ENCODE data around the gene AIFM3. TPM values are rescaled to one million over a fixed set of nuclear protein-coding genes. Genes with fewer than 3 reads are reported as not detected.

AIFM3 gene
- total RNA-seq, 1 donor from 2014 or later = 12.3 TPM

- Histone ChIP-seq H3K27ac (no peak overlapping the region), H3K4me3 (no peak overlapping the region), H3K27me3 (ENCODE audit: low read depth) (peaks cover 33% of the 10 kb centered on the region), H3K9me3 (no peaks in the 10 kb centered on the region), H3K4me1 (peaks cover 13% of the 10 kb centered on the region), H3K36me3 (no peaks in the 10 kb centered on the region)
- ATAC-seq (no peak), DNase-seq (no peak)
- TF ChIP-seq, protein P1, sequence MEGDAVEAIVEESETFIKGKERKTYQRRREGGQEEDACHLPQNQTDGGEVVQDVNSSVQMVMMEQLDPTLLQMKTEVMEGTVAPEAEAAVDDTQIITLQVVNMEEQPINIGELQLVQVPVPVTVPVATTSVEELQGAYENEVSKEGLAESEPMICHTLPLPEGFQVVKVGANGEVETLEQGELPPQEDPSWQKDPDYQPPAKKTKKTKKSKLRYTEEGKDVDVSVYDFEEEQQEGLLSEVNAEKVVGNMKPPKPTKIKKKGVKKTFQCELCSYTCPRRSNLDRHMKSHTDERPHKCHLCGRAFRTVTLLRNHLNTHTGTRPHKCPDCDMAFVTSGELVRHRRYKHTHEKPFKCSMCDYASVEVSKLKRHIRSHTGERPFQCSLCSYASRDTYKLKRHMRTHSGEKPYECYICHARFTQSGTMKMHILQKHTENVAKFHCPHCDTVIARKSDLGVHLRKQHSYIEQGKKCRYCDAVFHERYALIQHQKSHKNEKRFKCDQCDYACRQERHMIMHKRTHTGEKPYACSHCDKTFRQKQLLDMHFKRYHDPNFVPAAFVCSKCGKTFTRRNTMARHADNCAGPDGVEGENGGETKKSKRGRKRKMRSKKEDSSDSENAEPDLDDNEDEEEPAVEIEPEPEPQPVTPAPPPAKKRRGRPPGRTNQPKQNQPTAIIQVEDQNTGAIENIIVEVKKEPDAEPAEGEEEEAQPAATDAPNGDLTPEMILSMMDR (IDR thresholded peaks at IDR 0.05) = no peak
- intact Hi-C loops (cut with DNase I) = no loop called here
Observed at GRCh38 chr22:21028277-21029251, 61.5 kb downstream of the AIFM3 start.

GRCh38 chr22:21029486-21030025 lies 62.5 kb downstream of the AIFM3 start:
- ATAC-seq (no peak), DNase-seq (no peak)
- H3K4me1 ChIP-seq = peaks cover 13% of the 10 kb centered on the region
- H3K4me3 ChIP-seq = no peak overlapping the region
- H3K36me3 ChIP-seq = no peaks in the 10 kb centered on the region
- peaks cover 33% of the 10 kb centered on the region for H3K27me3 ChIP-seq (ENCODE audit: low read depth)
- intact Hi-C loops (cut with DNase I) = no loop called here
- no peaks in the 10 kb centered on the region for H3K9me3 ChIP-seq
- TF ChIP-seq, protein P1 (IDR thresholded peaks at IDR 0.05) = no peak
- H3K27ac ChIP-seq = no peak overlapping the region

- ATAC-seq (no peak), DNase-seq (no peak)
- Histone ChIP-seq H3K4me3 (no peak overlapping the region), H3K27ac (no peak overlapping the region), H3K4me1 (peaks cover 13% of the 10 kb centered on the region), H3K27me3 (ENCODE audit: low read depth) (peaks cover 33% of the 10 kb centered on the region), H3K9me3 (no peaks in the 10 kb centered on the region), H3K36me3 (no peaks in the 10 kb centered on the region)
- intact Hi-C loops (cut with DNase I) = no loop called here
- TF ChIP-seq, protein P1 (IDR thresholded peaks at IDR 0.05) = no peak
Observed at GRCh38 chr22:21030032-21030431, 63.0 kb downstream of the AIFM3 start.

Other genes starting within 250 kb of the AIFM3 start
- gene SERPIND1, start 193.1 kb upstream of the AIFM3 start, total RNA-seq = 0.24 TPM
- 109 TPM for gene PI4KA, start 108.4 kb upstream of the AIFM3 start, total RNA-seq
- gene SNAP29, start 108.2 kb upstream of the AIFM3 start, total RNA-seq = 22.5 TPM
- gene CRKL, start 49.8 kb upstream of the AIFM3 start, total RNA-seq = 53.5 TPM
- 51.6 TPM for gene LZTR1, start 15.0 kb downstream of the AIFM3 start, total RNA-seq
- gene THAP7, start 34.9 kb downstream of the AIFM3 start, total RNA-seq = 24.3 TPM
- gene P2RX6, start 47.9 kb downstream of the AIFM3 start, total RNA-seq = 2.1 TPM
- 0.47 TPM for gene SLC7A4, start 65.3 kb downstream of the AIFM3 start, total RNA-seq
- gene LRRC74B, start 78.7 kb downstream of the AIFM3 start, total RNA-seq = 3.6 TPM

Data from lower lobe of right lung (tissue), 2 donors.